Keratinocyte (primary cell): Measurements from ENCODE around the gene CARMIL3. TPM values are rescaled to one million over a fixed set of nuclear protein-coding genes. Genes with fewer than 3 reads are reported as not detected.

Experiments
- DNase-seq: peaks from one replicate; pipeline ENCODE4 v3.0.0-alpha.2; 2011; ENCODE audit warnings: low read depth, missing footprints, low spot score
- FAIRE-seq: peaks from 2 replicates; lab custom pipeline; 2011; peaks lifted over from hg19 to GRCh38; lab: Jason Lieb, UNC
- H2AFZ ChIP-seq: 2 replicates; pipeline ENCODE4 v1.6.0; 2012; ENCODE audit warnings: low read length, control low read depth, inconsistent platforms; ENCODE audit not compliant: control insufficient read depth
- H3K27ac ChIP-seq: 2 replicates; pipeline ENCODE4 v1.5.1; 2011; ENCODE audit warnings: low read length; ENCODE audit not compliant: control insufficient read depth, insufficient read depth
- H3K27me3 ChIP-seq: 3 replicates; pipeline ENCODE4 v1.6.0; 2011; ENCODE audit warnings: low read length; ENCODE audit not compliant: control insufficient read depth, insufficient read depth; ENCODE audit errors: extremely low read depth
- H3K36me3 ChIP-seq, 2 experiments: 2 replicates in 1 of 2; 3 replicates in 1 of 2; pipeline ENCODE4 v1.5.1; 2011; ENCODE audit warnings: low read length in 2 of 2, mild to moderate bottlenecking in 1 of 2; ENCODE audit not compliant: control insufficient read depth in 2 of 2, insufficient read depth in 2 of 2; ENCODE audit errors: extremely low read depth in 1 of 2
- H3K4me1 ChIP-seq: 3 replicates; pipeline ENCODE4 v1.5.1; 2011; ENCODE audit warnings: low read length; ENCODE audit not compliant: control insufficient read depth, insufficient read depth; ENCODE audit errors: extremely low read depth
- H3K4me2 ChIP-seq: 3 replicates; pipeline ENCODE4 v1.6.0; 2011; ENCODE audit warnings: low read depth, low read length; ENCODE audit not compliant: control insufficient read depth, insufficient read depth; ENCODE audit errors: extremely low read depth
- H3K4me3 ChIP-seq, 3 experiments: fragments of 200-600 bp in 1 of 3; sonication (generic) in 1 of 3; 2 replicates in 2 of 3; 3 replicates in 1 of 3; pipeline ENCODE4 v1.5.1; 2011 to 2016; ENCODE audit warnings: low read length in 3 of 3, mild to moderate bottlenecking in 3 of 3, control low read depth in 2 of 3, inconsistent platforms in 1 of 3, low read depth in 1 of 3, mixed read lengths in 1 of 3, mixed run types in 1 of 3, moderate library complexity in 1 of 3; ENCODE audit not compliant: control insufficient read depth in 2 of 3, insufficient read depth in 2 of 3; ENCODE audit errors: extremely low read depth in 1 of 3
- H3K79me2 ChIP-seq: 2 replicates; pipeline ENCODE4 v1.6.0; 2012; ENCODE audit warnings: low read length; ENCODE audit not compliant: control insufficient read depth, insufficient read depth
- H3K9ac ChIP-seq: 3 replicates; pipeline ENCODE4 v1.6.0; 2011; ENCODE audit warnings: low read length; ENCODE audit not compliant: control insufficient read depth, insufficient read depth; ENCODE audit errors: extremely low read depth
- H3K9me1 ChIP-seq: 3 replicates; pipeline ENCODE4 v1.6.0; 2011; ENCODE audit warnings: low read length; ENCODE audit not compliant: control insufficient read depth, insufficient read depth; ENCODE audit errors: extremely low read depth
- H3K9me3 ChIP-seq: 2 replicates; pipeline ENCODE4 v1.5.1; 2012; ENCODE audit warnings: low read depth, low read length; ENCODE audit not compliant: control insufficient read depth
- H4K20me1 ChIP-seq: 3 replicates; pipeline ENCODE4 v1.6.0; 2011; ENCODE audit warnings: low read length; ENCODE audit not compliant: control insufficient read depth, insufficient read depth; ENCODE audit errors: extremely low read depth
- CTCF ChIP-seq, 3 experiments: IDR thresholded peaks in 1 of 3; conservative IDR thresholded peaks in 1 of 3; optimal IDR thresholded peaks in 1 of 3; 2 replicates in 2 of 3; 3 replicates in 1 of 3; pipeline versions ENCODE3 to v1.5.1; 2011; ENCODE audit warnings: low read length in 3 of 3, mild to moderate bottlenecking in 3 of 3, moderate library complexity in 2 of 3, control low read depth in 1 of 3, inconsistent platforms in 1 of 3; ENCODE audit not compliant: insufficient read depth in 2 of 3; ENCODE audit errors: extremely low read depth in 1 of 3
- EZH2 ChIP-seq: IDR thresholded peaks from one replicate; pipeline ENCODE4 v1.6.1; 2012; ENCODE audit warnings: inconsistent platforms, mild to moderate bottlenecking, low read length, moderate library complexity
- dilution Hi-C: fragments of 300-500 bp; cut with MboI; formaldehyde crosslinking; loops from one replicate; pipeline ENCODE4 v1.7.0; 2020; ENCODE audit warnings: low sequenced_read_pairs; ENCODE audit not compliant: extremely low pct_ligation_motif_present
- polyA plus RNA-seq, 5 experiments: library from polyadenylated mRNA; depleted of rRNA in 3 of 5; stranded (reverse) in 3 of 5; stranded (forward) in 1 of 5; unstranded in 1 of 5; fragments of >200 nt; gene quantifications; 1 replicate in 1 of 5; 2 replicates in 3 of 5; 3 replicates in 1 of 5; pipeline versions ENCODE4 v1.2.1 to v1.2.3, GENCODE V29; 2011 to 2012; ENCODE audit warnings: missing spikeins in 2 of 5, low read depth in 1 of 5, low replicate concordance in 1 of 5

CARMIL3 gene
- polyA plus RNA-seq, 1 donor (not counting 4 experiments of a cell fraction or from before 2014, with no cell fraction given): 0.12 TPM

- dilution Hi-C loops: no loop called here
- H3K79me2 ChIP-seq: no peaks in the 10 kb centered on the region
- peaks cover 5% of the 10 kb centered on the region for H3K4me1 ChIP-seq
- no peak overlapping the region for H2AFZ ChIP-seq
- H3K27ac ChIP-seq: no peak overlapping the region
- H3K27me3 ChIP-seq: peaks cover 14% of the 10 kb centered on the region
- no peaks in the 10 kb centered on the region for H3K36me3 ChIP-seq
- no peaks in the 10 kb centered on the region for H3K9me3 ChIP-seq
- no peak for TF ChIP-seq EZH2
- no peak for TF ChIP-seq CTCF (optimal IDR thresholded peaks at IDR 0.05 in 1 of 3, IDR thresholded peaks at IDR 0.05 in 1 of 3, conservative IDR thresholded peaks at IDR 0.05 in 1 of 3; ENCODE audit: extremely low read depth in 1 of 3, insufficient read depth in 2 of 3, low read length in 3 of 3)
- H4K20me1 ChIP-seq: no peaks in the 10 kb centered on the region
- H3K9me1 ChIP-seq: no peaks in the 10 kb centered on the region
- no peak overlapping the region for H3K4me2 ChIP-seq
- H3K9ac ChIP-seq: no peak overlapping the region
- no peak overlapping the region for H3K4me3 ChIP-seq
- FAIRE-seq (no peak), DNase-seq (no peak)
These were observed 33.4 kb downstream of the CARMIL3 start for GRCh38 chr14:24085215-24085614.

GRCh38 chr14:24086193-24086955 is 34.6 kb downstream of the CARMIL3 start:
- Histone ChIP-seq H3K4me1 (no peaks in the 10 kb centered on the region), H3K27me3 (peaks cover 14% of the 10 kb centered on the region), H3K9me1 (no peaks in the 10 kb centered on the region), H3K4me3 (no peak overlapping the region), H3K9ac (no peak overlapping the region), H4K20me1 (no peaks in the 10 kb centered on the region), H3K79me2 (no peaks in the 10 kb centered on the region), H3K4me2 (no peak overlapping the region), H3K36me3 (no peaks in the 10 kb centered on the region), H3K27ac (no peak overlapping the region), H3K9me3 (no peaks in the 10 kb centered on the region), H2AFZ (no peak overlapping the region)
- TF ChIP-seq EZH2 (no peak), CTCF (optimal IDR thresholded peaks at IDR 0.05 in 1 of 3, IDR thresholded peaks at IDR 0.05 in 1 of 3, conservative IDR thresholded peaks at IDR 0.05 in 1 of 3; ENCODE audit: extremely low read depth in 1 of 3, insufficient read depth in 2 of 3, low read length in 3 of 3) (no peak)
- DNase-seq: no peak
- dilution Hi-C loops: no loop called here
- no peak for FAIRE-seq
